OCI-LY7 (cell line): ENCODE data around the gene SLC47A1.

Experiments
- CTCF ChIP-seq: fragments of 200-600 bp; sonication (generic); conservative IDR thresholded peaks from 2 replicates; pipeline ENCODE4 v1.5.1; 2014; ENCODE audit warnings: mild to moderate bottlenecking, antibody characterized with exemption, low read length, moderate library complexity, mixed read lengths
- EZH2phosphoT487 ChIP-seq: fragments of 200-600 bp; sonication (generic); IDR thresholded peaks from 2 replicates; pipeline ENCODE4 v1.6.1; 2018; ENCODE audit warnings: low read depth, borderline replicate concordance, mild to moderate bottlenecking, mixed run types, antibody characterized with exemption, low read length, moderate library complexity, mixed read lengths

- no peak for TF ChIP-seq CTCF
- no peak for TF ChIP-seq EZH2phosphoT487
Measured at GRCh38 chr17:19551591-19552148, 18.0 kb downstream of the SLC47A1 start.
